Nephron progenitor cell (in vitro differentiated cells): ENCODE results near the gene GSDMA.

ENCODE experiments used
- DNase-seq: peaks from one replicate; pipeline ENCODE4 v3.0.0; 2021
- H3K27ac Mint-ChIP-seq: 2 replicates; pipeline ENCODE4 v1.8.0; 2021; ENCODE audit warnings: mild to moderate bottlenecking, moderate library complexity, mixed read lengths
- H3K27me3 Mint-ChIP-seq: 2 replicates; pipeline ENCODE4 v1.8.0; 2021; ENCODE audit warnings: mild to moderate bottlenecking, low read depth, mixed read lengths; ENCODE audit not compliant: poor library complexity
- H3K36me3 Mint-ChIP-seq: 2 replicates; pipeline ENCODE4 v1.8.0; 2021; ENCODE audit warnings: low read depth, mixed read lengths
- H3K4me1 Mint-ChIP-seq: 2 replicates; pipeline ENCODE4 v1.8.0; 2021; ENCODE audit warnings: mixed read lengths
- H3K4me3 Mint-ChIP-seq: 2 replicates; pipeline ENCODE4 v1.8.0; 2021; ENCODE audit warnings: mild to moderate bottlenecking, moderate library complexity, mixed read lengths
- H3K9me3 Mint-ChIP-seq: 2 replicates; pipeline ENCODE4 v1.8.0; 2021; ENCODE audit warnings: mild to moderate bottlenecking, moderate library complexity, mixed read lengths
- CTCF ChIP-seq: fragments of 200-600 bp; sonication (generic); IDR thresholded peaks from 2 replicates; pipeline ENCODE4 v1.5.0; 2021; ENCODE audit warnings: antibody characterized with exemption

Gene GSDMA

DNA sequence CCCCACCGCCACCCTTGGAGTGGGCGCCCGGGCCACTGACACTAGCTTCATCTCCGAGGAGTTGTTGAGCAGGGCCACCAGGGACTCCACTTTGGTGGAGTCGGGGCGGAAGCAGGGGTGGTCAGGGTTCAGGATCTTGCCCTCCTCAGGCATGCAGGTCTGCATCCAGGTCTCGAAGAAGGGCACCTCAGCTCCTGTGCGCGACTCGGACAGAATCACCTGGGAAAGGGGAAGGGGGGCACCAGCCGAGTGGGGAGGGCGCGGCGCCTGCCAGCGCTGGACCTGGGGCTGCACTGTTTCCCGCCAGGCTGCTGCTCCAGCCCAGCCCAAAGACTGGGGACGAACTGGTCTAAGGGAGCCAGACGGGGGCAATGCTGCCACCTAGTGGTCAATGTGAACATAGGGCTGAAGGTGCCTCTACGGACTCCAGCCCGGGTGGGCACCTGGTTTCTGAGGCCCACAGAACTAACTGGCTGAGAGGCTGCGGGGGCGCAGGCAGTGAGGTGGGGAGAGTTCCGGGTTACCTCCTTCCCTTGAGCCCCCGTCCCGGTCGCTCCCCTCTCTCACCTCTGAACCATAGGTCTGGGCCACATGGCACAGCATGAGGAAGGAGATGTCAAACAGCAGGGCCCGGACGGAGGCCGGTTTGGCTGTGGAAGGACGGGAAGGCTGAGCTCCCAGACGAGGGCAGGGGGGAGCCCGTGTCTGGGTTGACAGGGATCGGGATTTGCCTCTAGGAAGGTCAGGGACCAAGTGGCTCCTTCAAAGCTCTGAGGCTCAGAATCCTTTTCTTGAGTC is 64.2 kb downstream of the GSDMA start:
- Mint-ChIP-seq H3K36me3 (peaks cover 50% of the 10 kb centered on the region), H3K4me1 (peaks cover 6% of the 10 kb centered on the region), H3K4me3 (no peak overlapping the region), H3K27me3 (no peaks in the 10 kb centered on the region), H3K9me3 (no peaks in the 10 kb centered on the region), H3K27ac (peak overlapping the region; percentile 64)
- peak; percentile 86 for DNase-seq
- TF ChIP-seq CTCF: peak; percentile 92
